NT2/D1 (cell line): Measurements from ENCODE around the gene CLEC7A.
A peak's percentile ranks its signal among the peaks of the same experiment; 100 is the strongest.

ENCODE experiments used
- DNase-seq: peaks from one replicate; pipeline ENCODE4 v3.0.0-alpha.2; 2011; ENCODE audit warnings: low read depth, low spot score
- H3K27me3 ChIP-seq: 2 replicates; pipeline ENCODE4 v1.6.0; 2011; ENCODE audit warnings: mild to moderate bottlenecking; ENCODE audit not compliant: insufficient read length, insufficient read depth
- H3K36me3 ChIP-seq: 2 replicates; pipeline ENCODE4 v1.6.1; 2011; ENCODE audit warnings: mild to moderate bottlenecking, low read length, mixed read lengths; ENCODE audit not compliant: insufficient read depth, insufficient read length
- H3K4me1 ChIP-seq: 2 replicates; pipeline ENCODE4 v1.5.1; 2011; ENCODE audit not compliant: insufficient read depth, insufficient read length
- H3K4me3 ChIP-seq: 2 replicates; pipeline ENCODE4 v1.5.1; 2011; ENCODE audit warnings: low read depth; ENCODE audit not compliant: insufficient read length
- H3K9ac ChIP-seq: 2 replicates; pipeline ENCODE4 v1.6.0; 2011; ENCODE audit warnings: low read depth; ENCODE audit not compliant: insufficient read length
- H3K9me3 ChIP-seq: 2 replicates; pipeline ENCODE4 v1.5.1; 2011; ENCODE audit warnings: mild to moderate bottlenecking, low read length; ENCODE audit not compliant: insufficient read depth
- SUZ12 ChIP-seq: IDR thresholded peaks from 2 replicates; pipeline ENCODE4 v1.6.1; 2011; ENCODE audit not compliant: insufficient read length, insufficient read depth; ENCODE audit errors: extremely low read depth
- YY1 ChIP-seq: IDR thresholded peaks from 2 replicates; pipeline ENCODE4 v1.6.1; 2011; ENCODE audit not compliant: insufficient read length, insufficient read depth
- ZNF274 ChIP-seq: IDR thresholded peaks from 2 replicates; pipeline ENCODE4 v1.6.1; 2011; ENCODE audit warnings: mild to moderate bottlenecking, low read depth, low read length

The CLEC7A gene

DNA sequence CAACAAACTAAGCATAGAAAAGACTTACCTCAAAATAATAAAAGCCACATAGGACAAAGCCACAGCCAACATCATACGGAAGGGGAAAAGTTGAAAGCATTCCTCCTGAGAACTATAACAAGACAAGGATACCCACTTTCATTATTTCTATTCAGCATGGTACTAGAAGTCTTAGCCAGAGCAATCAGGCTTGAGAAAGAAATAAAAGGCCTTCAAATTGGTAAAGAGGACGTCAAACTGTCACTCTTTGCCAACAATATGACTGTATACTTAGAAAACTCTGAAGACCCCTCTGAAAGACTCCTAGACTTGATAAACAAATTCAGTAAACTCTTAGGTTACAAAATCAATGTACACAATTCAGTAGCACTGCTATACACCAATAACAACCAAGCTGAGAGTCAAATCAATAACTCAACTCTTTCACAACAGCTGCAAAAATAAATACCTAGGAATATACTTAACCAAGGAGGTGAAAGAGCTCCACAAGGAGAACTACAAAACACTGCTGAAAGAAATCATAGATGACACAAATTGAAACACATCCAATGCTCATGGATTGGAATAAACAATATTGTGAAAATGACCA is 19.6 kb downstream of the CLEC7A start:
- Histone ChIP-seq H3K4me3 (no peak overlapping the region), H3K9me3 (peaks cover 13% of the 10 kb centered on the region; the same call in 1 of the 2 replicates), H3K4me1 (no peaks in the 10 kb centered on the region), H3K27me3 (no peaks in the 10 kb centered on the region), H3K9ac (no peak overlapping the region), H3K36me3 (no peaks in the 10 kb centered on the region)
- no peak for TF ChIP-seq SUZ12
- no peak for TF ChIP-seq ZNF274
- TF ChIP-seq YY1: no peak
- no peak for DNase-seq

DNA sequence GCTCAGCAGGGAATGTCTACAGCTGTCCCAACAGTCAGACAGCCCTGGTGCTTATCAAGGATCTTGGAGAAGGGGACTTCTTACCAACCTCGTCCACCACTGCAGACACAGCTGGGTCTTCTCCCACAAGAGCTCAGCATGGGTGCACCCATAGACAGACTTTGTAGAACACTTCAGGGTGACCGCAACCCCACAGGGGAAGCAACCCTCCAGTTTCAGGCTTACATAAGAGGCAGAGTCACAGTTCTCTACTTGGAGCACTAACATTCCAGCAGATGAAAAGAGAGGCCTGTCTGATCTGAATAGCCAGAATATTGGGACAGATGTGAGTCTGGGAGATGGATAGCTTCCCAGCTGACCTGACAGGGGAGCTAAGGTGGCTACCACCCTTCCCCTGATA is 27.7 kb downstream of the CLEC7A start:
- no peaks in the 10 kb centered on the region for H3K36me3 ChIP-seq
- no peak for DNase-seq
- H3K9ac ChIP-seq: no peak overlapping the region
- H3K4me1 ChIP-seq: peaks cover 14% of the 10 kb centered on the region
- no peak overlapping the region for H3K4me3 ChIP-seq
- peaks cover 4% of the 10 kb centered on the region; the same call in 1 of the 2 replicates for H3K9me3 ChIP-seq
- no peaks in the 10 kb centered on the region for H3K27me3 ChIP-seq
- TF ChIP-seq SUZ12: no peak
- no peak for TF ChIP-seq YY1
- no peak for TF ChIP-seq ZNF274

DNA sequence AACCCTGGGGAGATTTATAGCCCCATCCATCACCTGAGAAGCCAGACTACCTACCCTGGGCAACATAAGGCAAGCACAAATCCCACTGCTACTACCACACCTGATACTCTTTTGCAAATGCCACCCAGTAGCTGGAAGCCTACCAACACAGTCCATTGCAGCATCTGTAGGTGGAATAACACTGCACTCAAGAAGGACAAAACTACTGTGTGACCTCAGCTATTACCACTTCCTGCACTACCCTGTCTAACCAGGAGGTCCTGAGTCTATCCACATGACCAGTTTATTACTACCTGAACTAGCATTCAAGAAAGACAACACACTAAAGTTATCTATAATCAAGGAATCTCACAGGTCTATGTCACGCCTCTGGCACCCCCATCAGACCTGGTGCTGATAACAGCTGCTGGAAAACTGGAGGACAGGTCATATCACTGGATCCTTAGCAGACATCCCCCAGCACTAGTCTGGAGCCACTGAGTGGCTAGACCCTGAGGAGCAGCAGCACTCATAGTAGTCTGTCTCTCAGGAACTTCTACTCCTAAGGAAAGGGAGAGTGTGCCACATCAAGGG is 28.3 kb downstream of the CLEC7A start:
- Histone ChIP-seq H3K4me1 (peaks cover 14% of the 10 kb centered on the region), H3K4me3 (no peak overlapping the region), H3K36me3 (no peaks in the 10 kb centered on the region), H3K9ac (no peak overlapping the region), H3K9me3 (peaks cover 4% of the 10 kb centered on the region; the same call in 1 of the 2 replicates), H3K27me3 (no peaks in the 10 kb centered on the region)
- no peak for DNase-seq
- TF ChIP-seq YY1 (no peak), ZNF274 (no peak), SUZ12 (no peak)

DNA sequence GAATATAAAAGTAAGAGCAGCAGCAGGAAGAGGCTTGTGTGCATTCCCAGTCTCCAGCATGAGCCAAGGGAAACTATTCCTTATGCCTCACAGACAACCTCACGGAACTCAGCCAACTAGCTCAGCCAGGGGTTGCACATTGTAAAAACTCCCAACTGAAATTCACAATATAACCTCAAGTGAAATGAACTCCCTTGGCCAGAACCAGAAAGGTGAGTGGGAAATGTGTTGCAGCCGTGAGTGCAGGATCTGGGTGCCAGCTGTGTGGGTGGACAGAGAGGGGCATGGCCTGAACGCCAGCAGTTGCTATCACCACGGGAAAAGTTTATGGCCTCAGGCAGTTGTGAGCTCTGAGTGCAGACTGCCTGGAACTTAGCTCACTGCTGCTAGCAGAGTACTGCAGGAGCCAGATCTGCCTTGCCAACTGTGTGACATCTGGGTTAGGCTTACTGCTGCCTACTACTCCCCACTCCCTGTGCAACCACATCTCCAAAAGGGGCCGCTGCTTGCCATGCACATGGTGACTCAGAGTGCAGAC is 28.9 kb downstream of the CLEC7A start:
- DNase-seq: no peak
- no peak for TF ChIP-seq YY1
- TF ChIP-seq SUZ12: no peak
- no peak for TF ChIP-seq ZNF274
- no peaks in the 10 kb centered on the region for H3K27me3 ChIP-seq
- H3K4me1 ChIP-seq: peaks cover 14% of the 10 kb centered on the region
- no peak overlapping the region for H3K4me3 ChIP-seq
- peaks cover 4% of the 10 kb centered on the region; the same call in 1 of the 2 replicates for H3K9me3 ChIP-seq
- H3K9ac ChIP-seq: peak overlapping the region; percentile 1
- H3K36me3 ChIP-seq: no peaks in the 10 kb centered on the region

DNA sequence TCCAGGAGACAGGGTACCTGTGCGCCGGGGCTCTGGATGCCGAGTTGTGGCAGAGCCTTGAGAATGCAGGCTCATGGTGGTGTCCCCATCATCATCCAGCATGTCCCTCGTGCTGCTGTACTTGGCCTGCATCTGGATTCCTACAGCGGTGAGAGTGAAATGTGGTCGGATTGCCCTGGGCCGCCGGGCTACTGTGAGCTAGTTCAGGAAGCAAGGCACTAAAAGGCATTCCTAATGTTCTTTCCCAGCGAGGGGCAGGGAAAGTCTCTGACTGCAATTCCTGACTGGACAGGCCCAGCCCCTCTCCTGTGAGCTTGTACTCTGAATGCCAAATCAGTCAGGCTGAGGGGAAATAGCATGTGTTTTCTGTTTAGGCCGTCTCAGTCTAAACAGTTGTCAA is 31.2 kb downstream of the CLEC7A start, which contains the start of gene CLEC1A:
TSS of gene CLEC1A (minus strand) at position 195 of the 400 bp plus-strand sequence. CDS start at position 132, 63 bp downstream.
- Histone ChIP-seq H3K9me3 (peaks cover 1% of the 10 kb centered on the region; the same call in 1 of the 2 replicates), H3K36me3 (no peaks in the 10 kb centered on the region), H3K27me3 (no peaks in the 10 kb centered on the region), H3K4me1 (peaks cover 14% of the 10 kb centered on the region), H3K4me3 (no peak within 1 kb of the TSS), H3K9ac (peak within 1 kb of the TSS; percentile 61)
- peak; percentile 89 for DNase-seq
- no peak for TF ChIP-seq SUZ12
- TF ChIP-seq ZNF274: no peak
- no peak for TF ChIP-seq YY1

DNA sequence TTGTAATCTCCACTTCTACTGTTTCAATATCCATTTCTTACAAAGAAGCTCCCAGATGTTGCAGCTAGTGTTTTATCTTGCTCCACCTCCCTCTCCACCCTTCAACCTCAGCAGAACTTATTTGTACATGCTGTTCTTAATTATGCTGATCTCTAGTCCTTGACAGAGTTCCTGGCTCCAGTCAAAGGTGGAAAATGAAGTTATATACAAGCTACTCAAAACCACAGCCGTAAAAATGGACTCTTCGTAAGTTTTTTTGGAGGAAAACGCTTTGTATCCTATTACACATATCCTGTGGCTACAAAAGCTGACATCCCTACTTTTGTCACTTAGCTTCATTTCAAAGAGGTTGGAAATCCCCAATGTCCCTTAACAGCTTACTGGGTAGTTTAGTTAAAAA is 32.5 kb downstream of the CLEC7A start:
- Histone ChIP-seq H3K9ac (no peak overlapping the region), H3K27me3 (no peaks in the 10 kb centered on the region), H3K36me3 (no peaks in the 10 kb centered on the region), H3K4me3 (no peak overlapping the region), H3K4me1 (peaks cover 14% of the 10 kb centered on the region), H3K9me3 (no peaks in the 10 kb centered on the region)
- DNase-seq: no peak
- TF ChIP-seq ZNF274 (no peak), SUZ12 (no peak)

DNA sequence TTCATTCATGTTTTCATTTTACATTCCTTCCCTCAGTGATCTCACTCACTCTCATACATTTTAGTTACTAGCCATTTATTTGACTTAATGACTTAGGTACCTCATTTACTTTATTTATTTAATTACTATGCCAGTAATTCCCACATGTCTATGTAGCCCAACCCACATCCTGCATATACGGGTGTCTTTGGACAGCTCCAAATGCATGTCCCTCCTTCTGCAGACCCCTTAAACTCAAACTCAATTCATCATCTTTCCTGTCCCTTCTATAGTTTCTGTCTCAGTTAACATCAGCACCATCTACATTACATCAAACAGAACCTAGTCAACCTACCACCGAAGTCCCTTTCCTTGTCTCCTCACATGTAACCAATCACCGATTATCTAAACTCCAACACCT is 34.0 kb downstream of the CLEC7A start:
- no peaks in the 10 kb centered on the region for H3K27me3 ChIP-seq
- no peaks in the 10 kb centered on the region for H3K36me3 ChIP-seq
- no peaks in the 10 kb centered on the region for H3K9me3 ChIP-seq
- no peak for DNase-seq
- H3K9ac ChIP-seq: no peak overlapping the region
- TF ChIP-seq SUZ12: no peak
- TF ChIP-seq YY1: no peak
- no peak for TF ChIP-seq ZNF274
- peaks cover 6% of the 10 kb centered on the region for H3K4me1 ChIP-seq
- H3K4me3 ChIP-seq: no peak overlapping the region
